ENCODE results near the gene PLXNA4. TPM values are rescaled to one million over a fixed set of nuclear protein-coding genes. Genes with fewer than 3 reads are reported as not detected.

Gene PLXNA4
- total RNA-seq, 2 experiments from 2014 or later: 1.2 to 1.4 TPM

DNA sequence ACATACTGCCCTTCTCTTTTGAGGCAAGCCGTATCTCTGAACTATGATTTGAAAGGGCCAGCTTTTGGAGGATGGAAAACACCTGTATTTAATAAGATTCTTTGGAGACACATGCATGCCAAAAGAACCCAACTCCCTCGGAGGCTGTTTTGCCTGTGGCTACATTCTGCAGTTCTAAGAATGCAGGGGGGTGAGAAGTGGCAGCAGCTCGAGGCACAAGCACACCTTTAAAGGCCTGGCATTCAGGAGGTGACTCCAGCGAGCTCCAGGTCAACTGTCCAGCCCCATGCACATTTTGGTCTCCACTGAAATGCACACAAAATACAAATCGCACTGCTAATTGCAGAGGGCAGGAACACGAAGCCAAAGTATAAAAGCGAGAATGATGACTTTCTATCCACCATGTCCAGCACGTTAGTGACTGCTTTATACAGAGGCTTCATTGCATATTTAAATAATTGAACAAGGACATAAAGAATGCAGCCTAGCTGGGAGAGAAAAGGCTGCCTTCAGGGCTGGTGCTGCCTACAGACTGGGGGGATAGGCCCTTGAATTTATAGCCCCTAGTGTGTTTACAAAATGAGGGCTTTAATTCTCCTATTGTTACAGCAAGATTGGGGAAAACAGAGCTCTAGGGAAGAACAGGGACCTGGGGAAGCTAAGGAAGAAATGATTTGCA, 359.3 kb downstream of the PLXNA4 start:
- no peaks in the 10 kb centered on the region for H3K36me3 Mint-ChIP-seq (ENCODE audit: low read depth)
- CTCF ChIA-PET: interaction anchor here (0.6 kb wide), 1 partner anchor 1937 kb away, joined by 4 read pairs; no protein-coding TSS in a partner anchor
- DNase-seq: no peak
- H3K9me3 Mint-ChIP-seq: no peaks in the 10 kb centered on the region
- POLR2A ChIA-PET: no interaction called here
- no peak overlapping the region for H3K27ac Mint-ChIP-seq
- no peaks in the 10 kb centered on the region for H3K27me3 Mint-ChIP-seq
- H3K4me1 Mint-ChIP-seq: no peaks in the 10 kb centered on the region
- H3K4me3 Mint-ChIP-seq: no peak overlapping the region

DNA sequence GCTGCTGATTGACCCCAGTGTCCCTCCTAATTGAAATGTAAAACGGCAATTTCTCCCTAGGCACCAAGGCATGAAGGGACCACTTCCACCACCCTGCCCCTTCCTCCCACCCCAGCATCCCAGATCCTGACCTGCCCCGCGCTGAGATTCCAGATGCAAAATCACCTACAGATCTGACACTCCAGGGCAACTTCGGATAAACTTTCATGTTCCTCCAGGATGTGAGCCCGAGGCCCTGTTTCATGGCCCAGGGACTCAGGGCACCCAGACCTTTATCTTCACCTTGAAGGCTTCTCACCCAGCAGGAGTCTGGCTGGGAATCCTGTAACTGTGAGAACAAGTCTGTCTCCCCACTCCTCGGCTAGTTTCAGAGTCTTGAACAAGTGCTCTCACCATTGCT, 361.8 kb downstream of the PLXNA4 start:
- H3K36me3 Mint-ChIP-seq (ENCODE audit: low read depth): no peaks in the 10 kb centered on the region
- no peak overlapping the region for H3K4me3 Mint-ChIP-seq
- POLR2A ChIA-PET: no interaction called here
- H3K9me3 Mint-ChIP-seq: no peaks in the 10 kb centered on the region
- CTCF ChIA-PET: no interaction called here
- no peaks in the 10 kb centered on the region for H3K4me1 Mint-ChIP-seq
- H3K27me3 Mint-ChIP-seq: no peaks in the 10 kb centered on the region
- no peak overlapping the region for H3K27ac Mint-ChIP-seq
- DNase-seq: no peak

DNA sequence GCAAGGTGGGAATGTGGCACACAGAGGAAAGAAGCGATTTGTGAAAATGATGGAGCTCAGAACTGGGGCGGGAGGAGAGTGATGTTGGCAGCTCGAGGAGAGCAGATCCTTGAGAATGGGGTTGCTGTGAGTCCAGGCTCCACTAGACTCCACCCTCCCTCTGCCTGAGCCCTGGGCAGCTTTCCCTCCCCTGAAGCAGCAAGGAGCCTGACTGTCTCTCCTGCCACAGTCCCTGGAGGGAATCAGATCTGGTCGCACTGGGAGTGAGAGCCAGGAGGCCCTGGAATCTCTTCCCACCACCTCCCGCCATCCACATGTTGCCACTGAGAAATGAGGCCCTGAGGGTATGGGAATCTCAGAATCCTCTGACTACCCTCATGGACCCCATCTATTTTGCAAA, 362.7 kb downstream of the PLXNA4 start:
- Mint-ChIP-seq H3K4me1 (no peaks in the 10 kb centered on the region), H3K9me3 (no peaks in the 10 kb centered on the region), H3K27me3 (no peaks in the 10 kb centered on the region), H3K36me3 (ENCODE audit: low read depth) (no peaks in the 10 kb centered on the region), H3K27ac (no peak overlapping the region), H3K4me3 (no peak overlapping the region)
- CTCF ChIA-PET: interaction anchor here (0.6 kb wide), 1 partner anchor 38 kb away, joined by 3 read pairs; no protein-coding TSS in a partner anchor
- no peak for DNase-seq
- POLR2A ChIA-PET: no interaction called here

DNA sequence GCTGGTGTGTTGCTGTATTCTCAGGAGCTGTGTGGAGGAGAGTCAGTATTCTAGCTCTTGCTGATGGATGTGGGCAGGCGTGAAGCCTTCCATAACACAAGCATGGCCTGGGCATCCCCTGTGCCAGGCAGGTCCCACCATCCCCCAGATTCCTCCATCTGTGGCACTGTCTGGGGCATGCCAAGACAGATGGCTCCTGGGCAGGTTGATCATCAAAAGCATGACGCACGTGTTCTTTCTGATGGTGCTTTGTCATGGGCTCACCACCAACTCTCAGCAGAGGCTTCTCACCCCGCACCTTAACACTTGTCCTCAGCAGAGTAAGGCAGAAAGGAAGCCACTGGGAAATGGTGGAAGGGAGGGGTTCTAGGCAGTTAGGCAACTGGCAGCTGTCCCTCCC, 364.3 kb downstream of the PLXNA4 start:
- ChIA-PET CTCF (no interaction called here), POLR2A (no interaction called here)
- H3K4me1 Mint-ChIP-seq: no peaks in the 10 kb centered on the region
- H3K4me3 Mint-ChIP-seq: no peak overlapping the region
- H3K9me3 Mint-ChIP-seq: no peaks in the 10 kb centered on the region
- H3K36me3 Mint-ChIP-seq (ENCODE audit: low read depth): no peaks in the 10 kb centered on the region
- H3K27me3 Mint-ChIP-seq: no peaks in the 10 kb centered on the region
- no peak for DNase-seq
- no peak overlapping the region for H3K27ac Mint-ChIP-seq

DNA sequence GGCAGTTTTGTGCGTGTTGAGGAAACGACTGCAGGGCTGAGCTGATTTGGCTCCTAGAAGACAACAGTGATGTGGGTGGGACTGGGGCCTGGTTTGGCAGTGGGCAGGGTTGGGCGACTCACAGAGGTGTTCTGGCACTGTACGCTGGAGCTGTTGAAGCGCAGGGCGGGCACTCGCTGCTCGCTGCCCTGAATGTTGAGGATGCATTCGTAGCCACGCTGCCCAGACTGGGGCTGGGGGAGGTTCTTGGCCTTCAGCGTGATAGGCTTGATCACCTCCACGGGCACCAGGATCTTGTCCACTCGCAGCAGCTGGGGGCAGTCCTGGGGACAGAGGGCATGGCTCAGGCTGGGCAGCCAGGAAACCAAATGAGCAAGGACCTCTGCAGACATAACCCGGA, 365.4 kb downstream of the PLXNA4 start:
- H3K27ac Mint-ChIP-seq: no peak overlapping the region
- no peaks in the 10 kb centered on the region for H3K27me3 Mint-ChIP-seq
- ChIA-PET POLR2A (no interaction called here), CTCF (no interaction called here)
- H3K4me1 Mint-ChIP-seq: no peaks in the 10 kb centered on the region
- no peaks in the 10 kb centered on the region for H3K36me3 Mint-ChIP-seq (ENCODE audit: low read depth)
- no peak for DNase-seq
- H3K4me3 Mint-ChIP-seq: no peak overlapping the region
- H3K9me3 Mint-ChIP-seq: no peaks in the 10 kb centered on the region

DNA sequence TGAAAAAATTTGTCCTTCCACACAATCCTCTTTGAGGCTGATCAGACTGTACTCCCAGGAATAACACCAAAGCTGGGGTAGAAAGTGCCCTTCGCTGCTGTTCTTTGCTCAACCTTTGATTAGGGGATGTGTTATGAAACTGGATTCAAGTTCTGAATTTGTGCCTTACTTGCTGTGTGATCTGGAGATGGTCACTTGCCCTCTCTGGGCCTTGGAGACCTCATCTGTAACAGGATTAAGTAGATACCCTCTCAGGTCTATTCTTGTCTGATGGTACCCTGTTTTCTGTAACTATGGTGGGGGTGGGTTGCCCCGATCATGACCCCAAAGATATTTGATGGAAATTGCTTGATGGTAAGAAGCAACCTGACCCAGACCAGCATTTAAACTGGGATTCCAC, 368.5 kb downstream of the PLXNA4 start:
- H3K36me3 Mint-ChIP-seq (ENCODE audit: low read depth): no peaks in the 10 kb centered on the region
- H3K4me3 Mint-ChIP-seq: no peak overlapping the region
- POLR2A ChIA-PET: no interaction called here
- no peak overlapping the region for H3K27ac Mint-ChIP-seq
- no peaks in the 10 kb centered on the region for H3K27me3 Mint-ChIP-seq
- H3K4me1 Mint-ChIP-seq: no peaks in the 10 kb centered on the region
- no peak for DNase-seq
- CTCF ChIA-PET: no interaction called here
- no peaks in the 10 kb centered on the region for H3K9me3 Mint-ChIP-seq

DNA sequence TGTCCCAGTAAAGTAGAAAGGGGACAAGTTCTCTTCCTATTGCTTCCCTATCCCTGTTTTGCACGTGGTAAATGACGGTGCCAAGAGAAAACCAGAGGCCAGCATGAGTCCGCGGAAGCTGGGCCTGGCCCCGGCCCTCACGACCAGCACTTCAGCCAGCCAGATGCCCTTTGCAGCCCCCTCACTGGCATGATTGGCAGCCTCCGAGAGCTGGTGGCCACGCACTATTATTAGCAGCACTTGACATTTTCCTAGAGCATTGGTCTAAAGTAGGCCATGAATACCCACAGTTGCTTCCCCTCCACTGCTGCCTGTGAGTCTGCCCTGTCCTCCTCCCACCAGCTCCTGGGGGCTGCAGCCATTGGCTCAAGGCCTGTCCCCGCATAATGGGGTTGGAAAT, 369.1 kb downstream of the PLXNA4 start:
- Mint-ChIP-seq H3K36me3 (ENCODE audit: low read depth) (no peaks in the 10 kb centered on the region), H3K27ac (no peak overlapping the region), H3K4me3 (no peak overlapping the region), H3K27me3 (no peaks in the 10 kb centered on the region), H3K4me1 (no peaks in the 10 kb centered on the region), H3K9me3 (no peaks in the 10 kb centered on the region)
- ChIA-PET CTCF (no interaction called here), POLR2A (no interaction called here)
- DNase-seq: no peak

DNA sequence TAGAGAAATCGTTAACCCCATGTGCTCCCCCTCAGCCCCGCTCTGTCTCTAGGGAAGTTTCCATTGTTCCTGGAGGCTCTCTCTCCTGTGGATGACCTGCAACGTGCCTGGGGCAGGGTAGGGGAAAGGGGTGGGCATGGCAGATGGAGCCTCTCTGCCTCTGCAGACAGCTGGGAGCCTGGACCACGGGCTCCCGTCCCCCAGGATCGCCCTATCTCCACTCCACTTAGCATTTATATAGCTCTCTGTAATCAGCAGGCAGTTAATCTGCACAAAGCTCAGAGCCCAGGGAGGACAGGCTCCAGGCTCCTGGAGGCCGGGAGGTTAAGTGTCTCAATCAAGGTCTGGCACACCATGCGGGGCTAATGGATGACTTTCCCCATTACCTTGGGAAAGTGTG, 369.7 kb downstream of the PLXNA4 start:
- DNase-seq: no peak
- no peak overlapping the region for H3K4me3 Mint-ChIP-seq
- no peaks in the 10 kb centered on the region for H3K9me3 Mint-ChIP-seq
- H3K4me1 Mint-ChIP-seq: no peaks in the 10 kb centered on the region
- no peaks in the 10 kb centered on the region for H3K27me3 Mint-ChIP-seq
- ChIA-PET POLR2A (no interaction called here), CTCF (no interaction called here)
- H3K27ac Mint-ChIP-seq: no peak overlapping the region
- no peaks in the 10 kb centered on the region for H3K36me3 Mint-ChIP-seq (ENCODE audit: low read depth)

DNA sequence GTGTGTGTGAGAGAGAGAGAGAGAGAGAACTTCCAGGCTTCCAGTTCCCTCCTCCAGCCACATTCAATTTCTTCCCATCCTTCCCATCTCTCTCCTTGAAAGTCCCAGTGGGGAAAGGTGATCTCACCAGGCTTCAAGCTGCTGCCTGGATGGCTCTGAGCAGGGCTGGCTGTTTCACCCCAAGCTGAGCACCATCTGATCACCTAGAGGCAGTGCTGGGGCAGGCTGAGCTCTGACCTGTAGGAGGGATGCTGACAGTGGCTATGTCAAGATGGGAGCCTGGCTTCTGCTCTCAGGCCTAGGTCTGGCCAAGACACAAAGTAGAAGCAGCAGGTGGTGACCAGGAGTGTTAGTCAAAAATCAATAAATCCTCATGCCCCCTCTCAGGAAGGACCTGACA, 370.8 kb downstream of the PLXNA4 start:
- CTCF ChIA-PET: no interaction called here
- no peaks in the 10 kb centered on the region for H3K36me3 Mint-ChIP-seq (ENCODE audit: low read depth)
- POLR2A ChIA-PET: no interaction called here

DNA sequence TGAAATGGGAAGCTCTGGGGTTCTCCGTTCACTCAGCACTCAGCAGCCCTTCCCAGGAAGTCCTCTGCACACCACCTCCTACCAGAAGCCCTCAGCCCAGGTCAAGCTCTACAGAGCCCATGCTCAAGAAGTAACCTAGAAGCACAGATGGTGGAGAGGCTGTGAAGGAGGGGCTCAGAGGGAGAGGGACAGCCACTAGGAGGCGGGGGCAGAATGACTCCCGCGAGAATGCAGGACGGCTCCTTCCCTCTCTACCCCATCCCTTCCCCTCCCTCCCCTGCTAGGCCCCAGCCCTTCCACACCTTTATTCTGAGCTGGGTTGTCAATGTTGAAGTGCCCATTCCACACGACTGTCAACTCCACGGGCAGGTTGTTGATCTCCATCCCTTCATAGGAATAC, 373.2 kb downstream of the PLXNA4 start:
- CTCF ChIA-PET: no interaction called here
- POLR2A ChIA-PET: no interaction called here
- Mint-ChIP-seq H3K4me1 (no peaks in the 10 kb centered on the region), H3K27ac (no peak overlapping the region), H3K9me3 (no peaks in the 10 kb centered on the region), H3K27me3 (no peaks in the 10 kb centered on the region), H3K4me3 (no peak overlapping the region), H3K36me3 (ENCODE audit: low read depth) (no peaks in the 10 kb centered on the region)
- no peak for DNase-seq

More for the DNA sequence above, 370.8 kb downstream of the PLXNA4 start:
- DNase-seq: no peak
- Mint-ChIP-seq H3K27me3 (no peaks in the 10 kb centered on the region), H3K4me1 (no peaks in the 10 kb centered on the region), H3K27ac (no peak overlapping the region), H3K9me3 (no peaks in the 10 kb centered on the region), H3K4me3 (no peak overlapping the region)

DNA sequence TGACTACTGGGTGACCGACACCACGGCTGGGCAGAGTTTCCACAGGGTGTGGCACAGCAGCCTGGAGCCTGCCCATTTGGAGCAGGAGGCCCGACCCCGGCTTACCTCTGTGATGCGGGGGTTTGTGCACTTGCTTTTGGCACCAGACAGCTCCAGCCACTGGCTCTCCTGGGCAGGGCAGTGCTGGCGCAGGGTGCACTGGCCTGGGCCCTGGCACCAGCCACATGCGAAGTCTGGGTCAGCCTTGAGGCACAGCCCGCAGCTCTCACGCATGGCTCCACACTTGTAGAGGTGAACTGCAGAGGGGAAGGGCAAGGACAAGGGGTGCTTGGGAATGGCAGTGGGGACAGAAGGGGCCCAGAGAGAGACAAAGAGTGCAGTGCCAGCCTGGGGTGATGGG, 373.7 kb downstream of the PLXNA4 start:
- ChIA-PET CTCF (no interaction called here), POLR2A (no interaction called here)
- H3K4me3 Mint-ChIP-seq: no peak overlapping the region
- DNase-seq: no peak
- H3K9me3 Mint-ChIP-seq: no peaks in the 10 kb centered on the region
- no peak overlapping the region for H3K27ac Mint-ChIP-seq
- no peaks in the 10 kb centered on the region for H3K36me3 Mint-ChIP-seq (ENCODE audit: low read depth)
- H3K4me1 Mint-ChIP-seq: no peaks in the 10 kb centered on the region
- no peaks in the 10 kb centered on the region for H3K27me3 Mint-ChIP-seq

DNA sequence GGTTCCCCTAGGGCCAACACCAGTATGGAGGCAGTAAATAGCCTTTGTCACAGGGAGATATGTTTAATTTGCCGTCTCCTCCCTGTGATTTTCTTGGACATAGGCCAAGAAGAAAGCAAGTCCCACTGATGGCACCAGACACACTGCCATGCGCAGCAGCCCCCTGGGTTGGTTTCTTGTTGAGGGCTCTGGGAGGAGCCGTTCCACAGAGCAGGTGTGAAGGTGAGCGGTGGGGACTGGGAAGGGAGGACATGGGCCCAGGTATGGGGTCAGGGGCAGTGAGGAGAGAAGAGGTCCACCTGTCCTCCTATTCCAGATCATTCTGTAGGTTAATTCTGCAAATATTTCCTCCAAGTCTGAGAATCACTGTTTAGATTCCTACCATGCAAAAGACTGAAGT, 376.1 kb downstream of the PLXNA4 start:
- no peaks in the 10 kb centered on the region for H3K4me1 Mint-ChIP-seq
- DNase-seq: no peak
- CTCF ChIA-PET: no interaction called here
- no peak overlapping the region for H3K27ac Mint-ChIP-seq
- POLR2A ChIA-PET: no interaction called here
- H3K4me3 Mint-ChIP-seq: no peak overlapping the region
- H3K27me3 Mint-ChIP-seq: peaks cover 2% of the 10 kb centered on the region
- H3K9me3 Mint-ChIP-seq: no peaks in the 10 kb centered on the region
- no peaks in the 10 kb centered on the region for H3K36me3 Mint-ChIP-seq (ENCODE audit: low read depth)

DNA sequence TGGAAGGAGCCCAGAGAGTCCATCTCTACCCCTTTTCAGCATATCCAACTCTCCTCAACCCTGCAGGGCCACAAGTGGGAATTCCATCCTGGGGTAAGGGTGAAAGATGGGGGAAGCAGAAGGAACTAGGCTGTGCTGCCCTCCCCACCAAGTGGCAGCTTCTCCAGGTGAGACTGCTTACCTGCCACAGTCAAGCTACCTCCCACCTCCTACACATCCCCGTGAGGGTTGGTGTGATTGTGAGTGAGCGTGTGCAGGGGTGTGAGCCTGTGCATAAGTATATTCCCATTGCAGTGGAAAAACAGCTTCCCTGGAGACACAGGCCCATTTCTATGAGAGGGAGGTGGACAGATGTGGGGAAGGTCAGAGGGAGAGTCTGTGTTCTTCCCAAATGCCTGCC, 376.6 kb downstream of the PLXNA4 start:
- no peak for DNase-seq
- H3K9me3 Mint-ChIP-seq: no peaks in the 10 kb centered on the region
- POLR2A ChIA-PET: no interaction called here
- H3K36me3 Mint-ChIP-seq (ENCODE audit: low read depth): no peaks in the 10 kb centered on the region
- no peak overlapping the region for H3K4me3 Mint-ChIP-seq
- CTCF ChIA-PET: no interaction called here
- peaks cover 3% of the 10 kb centered on the region for H3K27me3 Mint-ChIP-seq
- H3K27ac Mint-ChIP-seq: no peak overlapping the region
- no peaks in the 10 kb centered on the region for H3K4me1 Mint-ChIP-seq

DNA sequence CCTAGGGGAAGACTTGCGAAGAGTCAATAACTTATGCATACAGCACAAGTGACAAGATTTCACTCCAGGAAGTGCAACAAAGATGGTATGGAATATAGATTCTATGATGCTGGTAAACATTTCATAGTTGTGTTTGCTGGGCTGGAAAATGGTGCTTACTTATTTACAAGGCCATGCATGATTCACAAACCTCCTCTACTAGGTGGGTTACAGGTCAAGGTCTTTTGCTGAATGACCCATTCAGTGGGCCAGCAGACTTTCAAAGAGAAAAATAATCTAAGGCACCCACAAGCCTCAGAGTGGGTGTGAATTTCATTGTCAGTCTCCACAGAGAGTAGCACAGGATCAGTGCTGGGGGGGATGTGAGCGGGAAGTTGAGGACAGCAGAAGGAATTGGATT, 378.5 kb downstream of the PLXNA4 start:
- POLR2A ChIA-PET: no interaction called here
- Mint-ChIP-seq H3K36me3 (ENCODE audit: low read depth) (no peaks in the 10 kb centered on the region), H3K27ac (no peak overlapping the region), H3K27me3 (peaks cover 3% of the 10 kb centered on the region), H3K4me3 (no peak overlapping the region), H3K4me1 (no peaks in the 10 kb centered on the region), H3K9me3 (no peaks in the 10 kb centered on the region)
- no peak for DNase-seq
- CTCF ChIA-PET: no interaction called here

DNA sequence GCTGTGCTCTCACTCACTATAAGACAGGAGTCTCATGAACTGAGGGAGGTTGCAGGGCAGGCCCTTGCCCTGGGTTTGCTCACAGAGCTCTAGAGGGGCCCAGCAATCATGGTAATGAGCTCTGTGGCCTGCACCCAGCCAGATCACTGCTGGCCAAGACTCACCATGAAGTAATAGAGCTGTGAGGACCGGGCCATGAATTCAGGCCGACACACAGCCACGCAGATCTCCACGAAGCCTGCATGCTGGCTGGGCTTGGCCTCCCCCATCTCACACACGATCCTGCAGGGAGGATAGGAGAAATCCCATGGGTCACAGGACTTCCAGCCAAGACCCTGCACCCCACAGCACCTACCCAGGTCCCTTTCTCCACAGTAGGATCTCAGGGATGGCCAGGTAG, 382.4 kb downstream of the PLXNA4 start:
- ChIA-PET POLR2A (no interaction called here), CTCF (no interaction called here)
- H3K27me3 Mint-ChIP-seq: peaks cover 3% of the 10 kb centered on the region
- no peak overlapping the region for H3K4me3 Mint-ChIP-seq
- no peaks in the 10 kb centered on the region for H3K4me1 Mint-ChIP-seq
- H3K9me3 Mint-ChIP-seq: no peaks in the 10 kb centered on the region
- DNase-seq: no peak
- H3K27ac Mint-ChIP-seq: no peak overlapping the region
- H3K36me3 Mint-ChIP-seq (ENCODE audit: low read depth): no peaks in the 10 kb centered on the region
